Ishikawa (cell line): Measurements from ENCODE around the gene HOMER3.

Experiments used
- CEBPB ChIP-seq: IDR thresholded peaks from 2 replicates; pipeline ENCODE4 v1.6.1; 2012
- CREB1 ChIP-seq: IDR thresholded peaks from 2 replicates; pipeline ENCODE4 v1.6.1; 2012; ENCODE audit warnings: low read depth
- EGR1 ChIP-seq: IDR thresholded peaks from 2 replicates; pipeline ENCODE4 v1.6.1; 2012
- EP300 ChIP-seq: IDR thresholded peaks from 2 replicates; pipeline ENCODE4 v1.6.1; 2012; ENCODE audit warnings: borderline replicate concordance
- FOXM1 ChIP-seq: IDR thresholded peaks from 2 replicates; pipeline ENCODE4 v1.6.1; 2012; ENCODE audit warnings: low read depth, borderline replicate concordance
- MAX ChIP-seq: IDR thresholded peaks from 2 replicates; pipeline ENCODE4 v1.6.1; 2012
- NFIC ChIP-seq: IDR thresholded peaks from 2 replicates; pipeline ENCODE4 v1.6.1; 2012
- RAD21 ChIP-seq: IDR thresholded peaks from 2 replicates; pipeline ENCODE4 v1.6.1; 2012; ENCODE audit warnings: low read depth
- REST ChIP-seq: IDR thresholded peaks from 2 replicates; pipeline ENCODE4 v1.6.1; 2012; ENCODE audit warnings: low read depth, mild to moderate bottlenecking
- TAF1 ChIP-seq: IDR thresholded peaks from 2 replicates; pipeline ENCODE4 v1.6.1; 2012; ENCODE audit warnings: low read depth, mild to moderate bottlenecking
- TCF12 ChIP-seq: IDR thresholded peaks from 2 replicates; pipeline ENCODE4 v1.6.1; 2012; ENCODE audit warnings: low read depth
- TEAD4 ChIP-seq: IDR thresholded peaks from 2 replicates; pipeline ENCODE4 v1.6.1; 2012
- USF1 ChIP-seq: IDR thresholded peaks from 2 replicates; pipeline ENCODE4 v1.6.1; 2012
- YY1 ChIP-seq: IDR thresholded peaks from 2 replicates; pipeline ENCODE4 v1.6.1; 2012; ENCODE audit warnings: low read depth
- ZBTB7A ChIP-seq: IDR thresholded peaks from 2 replicates; pipeline ENCODE4 v1.6.1; 2012; ENCODE audit warnings: low read depth

Gene HOMER3

DNA sequence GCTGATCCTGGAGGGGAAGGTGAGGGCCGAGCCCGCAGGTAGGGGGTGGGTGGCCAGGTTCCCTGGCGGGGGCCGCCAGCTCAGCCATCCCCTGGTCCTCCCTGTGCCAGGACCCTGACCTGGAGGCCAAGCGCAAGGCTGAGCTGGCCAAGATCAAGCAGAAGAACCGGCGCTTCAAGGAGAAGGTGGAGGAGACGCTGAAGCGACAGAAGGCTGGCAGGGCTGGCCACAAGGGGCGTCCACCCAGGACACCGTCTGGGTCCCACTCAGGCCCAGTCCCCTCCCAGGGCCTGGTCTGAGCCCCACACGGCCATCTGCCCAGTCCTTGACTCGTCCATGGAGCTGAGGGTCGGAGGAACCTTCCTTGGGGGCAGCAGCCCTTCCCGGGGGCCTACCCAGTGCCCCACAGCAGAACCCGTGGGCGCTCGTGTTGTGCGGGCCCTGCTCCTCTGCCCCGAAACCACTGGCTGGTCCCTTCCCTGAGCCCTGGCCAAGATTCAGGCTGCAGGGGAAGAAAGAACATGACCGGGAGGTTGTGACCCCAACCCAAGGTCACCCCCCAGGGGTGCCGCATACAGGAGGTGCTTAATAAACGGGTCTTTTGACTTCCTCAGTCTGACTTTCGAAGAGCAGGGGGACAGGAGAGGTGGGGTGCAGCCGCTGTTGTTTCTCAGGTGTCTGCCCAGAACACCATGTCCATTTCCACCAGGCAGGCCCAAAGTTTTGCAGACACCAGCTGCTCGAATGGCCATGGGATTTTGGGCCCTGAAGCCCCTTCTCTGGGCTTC is 12.8 kb downstream of the HOMER3 start:
- TF ChIP-seq EP300: no peak
- TF ChIP-seq MAX: no peak
- TF ChIP-seq TCF12: no peak
- TF ChIP-seq TEAD4: no peak
- TF ChIP-seq CEBPB: no peak
- no peak for TF ChIP-seq YY1
- TF ChIP-seq EGR1: no peak
- TF ChIP-seq NFIC: no peak
- TF ChIP-seq ZBTB7A: no peak
- no peak for TF ChIP-seq TAF1
- TF ChIP-seq RAD21: no peak
- TF ChIP-seq FOXM1: no peak
- no peak for TF ChIP-seq REST
- no peak for TF ChIP-seq CREB1

GRCh38 chr19:18924684-18925213 is 16.3 kb downstream of the HOMER3 start:
- TF ChIP-seq YY1: no peak

DNA sequence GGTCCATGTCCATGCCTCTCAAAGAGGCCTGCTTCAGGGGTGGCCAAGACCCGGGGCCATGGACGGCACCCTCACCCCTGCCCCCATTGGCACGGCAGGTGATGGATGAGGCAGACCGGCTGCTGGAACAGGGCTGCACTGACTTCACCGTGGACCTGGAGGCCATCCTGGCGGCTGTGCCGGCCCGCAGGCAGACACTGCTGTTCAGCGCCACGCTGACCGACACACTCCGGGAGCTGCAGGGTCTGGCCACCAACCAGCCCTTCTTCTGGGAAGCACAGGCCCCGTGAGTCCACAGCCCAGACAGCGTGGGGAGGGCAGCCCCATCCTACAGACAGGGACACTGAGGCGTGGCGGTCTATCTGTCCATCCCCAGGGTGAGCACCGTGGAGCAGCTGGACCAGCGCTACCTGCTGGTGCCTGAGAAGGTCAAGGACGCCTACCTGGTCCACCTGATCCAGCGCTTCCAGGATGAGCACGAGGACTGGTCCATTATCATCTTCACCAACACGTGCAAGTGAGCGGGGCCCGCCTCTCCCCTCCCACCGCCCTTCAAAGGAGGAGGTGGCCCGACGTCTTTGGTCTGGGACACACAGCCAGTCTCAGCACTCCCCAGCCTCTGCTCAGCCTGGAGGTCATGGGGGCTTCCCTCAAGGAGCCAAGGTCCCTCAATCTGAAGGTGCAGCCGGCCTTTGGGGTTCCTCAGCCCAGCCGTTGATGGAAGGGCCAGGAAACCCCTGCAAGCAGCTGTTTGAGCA is 18.6 kb downstream of the HOMER3 start:
- TF ChIP-seq MAX: no peak
- TF ChIP-seq TEAD4: no peak
- no peak for TF ChIP-seq EGR1
- TF ChIP-seq CEBPB: no peak
- TF ChIP-seq RAD21: no peak
- TF ChIP-seq ZBTB7A: no peak
- TF ChIP-seq CREB1: no peak
- TF ChIP-seq USF1: no peak
- TF ChIP-seq TAF1: no peak
- no peak for TF ChIP-seq NFIC
- no peak for TF ChIP-seq TCF12
- no peak for TF ChIP-seq EP300
- no peak for TF ChIP-seq YY1
- no peak for TF ChIP-seq FOXM1
- no peak for TF ChIP-seq REST

DNA sequence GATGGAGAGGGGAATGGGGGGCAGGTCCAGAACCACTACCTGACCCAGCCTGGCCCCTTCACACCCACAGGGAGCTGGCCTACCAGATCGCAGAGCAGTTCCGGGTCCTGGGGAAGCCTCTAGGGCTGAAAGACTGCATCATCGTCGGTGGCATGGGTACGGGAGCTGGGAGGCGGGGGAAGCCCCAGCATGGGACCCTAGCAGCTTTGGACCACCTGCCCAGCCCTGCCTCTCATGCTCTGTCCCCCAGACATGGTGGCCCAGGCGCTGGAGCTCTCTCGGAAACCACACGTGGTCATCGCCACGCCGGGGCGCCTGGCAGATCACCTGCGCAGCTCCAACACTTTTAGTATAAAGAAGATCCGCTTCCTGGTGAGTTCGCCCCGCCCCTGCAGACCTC is 19.4 kb downstream of the HOMER3 start:
- TF ChIP-seq TCF12: no peak

GRCh38 chr19:18920400-18920799 is 20.6 kb downstream of the HOMER3 start:
- TF ChIP-seq ZBTB7A: no peak
- TF ChIP-seq TAF1: no peak
- TF ChIP-seq TEAD4: no peak
- TF ChIP-seq REST: no peak
- TF ChIP-seq MAX: no peak
- no peak for TF ChIP-seq CREB1
- TF ChIP-seq EP300: no peak
- no peak for TF ChIP-seq YY1
- no peak for TF ChIP-seq EGR1
- TF ChIP-seq USF1: no peak
- TF ChIP-seq CEBPB: no peak
- no peak for TF ChIP-seq NFIC
- TF ChIP-seq FOXM1: no peak
- TF ChIP-seq TCF12: no peak
- no peak for TF ChIP-seq RAD21
